Gastrocnemius medialis (tissue), 4 donors: ENCODE data around the gene OGA. TPM values are rescaled to one million over a fixed set of nuclear protein-coding genes. Genes with fewer than 3 reads are reported as not detected.
A peak's percentile ranks its signal among the peaks of the same experiment; 100 is the strongest.

Experiments used
- ATAC-seq, 2 donors: fragments of 150-250 bp; one replicate each; pipeline ENCODE4 v1.9.1; 2016
- DNase-seq, 2 donors: peaks; one replicate each; pipeline ENCODE4 v3.0.0-alpha.2; 2019
- H3K27ac ChIP-seq, 4 donors: fragments of 200-600 bp; sonication (generic); 1 replicate in 1 of 4; 2 replicates in 3 of 4; pipeline ENCODE4 v1.5.1; 2016 to 2018; ENCODE audit warnings: mild to moderate bottlenecking in 2 of 4, moderate library complexity in 1 of 4
- H3K27me3 ChIP-seq, 3 donors: fragments of 200-600 bp; sonication (generic) in 2 of 3; 1 replicate in 1 of 3; 2 replicates in 2 of 3; pipeline versions ENCODE4 v1.5.1 to v1.6.0; 2016 to 2019; ENCODE audit warnings: mild to moderate bottlenecking in 1 of 3, moderate library complexity in 1 of 3
- H3K36me3 ChIP-seq, 2 donors: fragments of 200-600 bp; sonication (generic) in 1 of 2; one replicate each; pipeline ENCODE4 v1.5.1; 2017 to 2018
- H3K4me1 ChIP-seq, 2 donors: fragments of 200-600 bp; sonication (generic) in 1 of 2; one replicate each; pipeline ENCODE4 v1.5.1; 2016 to 2017; ENCODE audit warnings: mild to moderate bottlenecking in 2 of 2
- H3K4me3 ChIP-seq, 4 donors: fragments of 200-600 bp; sonication (generic) in 3 of 4; 1 replicate in 1 of 4; 2 replicates in 3 of 4; pipeline ENCODE4 v1.5.1; 2016 to 2019; ENCODE audit warnings: mild to moderate bottlenecking in 2 of 4
- H3K9me3 ChIP-seq, 3 donors: fragments of 200-600 bp; sonication (generic) in 2 of 3; 1 replicate in 1 of 3; 2 replicates in 2 of 3; pipeline ENCODE4 v1.5.1; 2016 to 2019
- POLR2A ChIP-seq, 2 donors: fragments of 450-650 bp; IDR thresholded peaks; one replicate each; pipeline ENCODE4 v1.6.1; 2017; ENCODE audit warnings: antibody characterized with exemption in 2 of 2, mild to moderate bottlenecking in 2 of 2, moderate library complexity in 2 of 2
- in situ Hi-C, 4 donors: fragments of 200-750 bp; cut with MboI; loops; one replicate each; pipeline versions ENCODE4 v1.15.0 to v1.8.0; 2017; ENCODE audit warnings: low sequenced_read_pairs in 4 of 4
- intact Hi-C: fragments of 100-400 bp; cut with DNase I; formaldehyde crosslinking; loops from one replicate; pipeline ENCODE4 v1.15.1; 2023; ENCODE audit warnings: low total_unique reads
- total RNA-seq, 4 donors: library from RNA; depleted of rRNA; stranded (reverse); fragments of >200 nt; gene quantifications; one replicate each; pipeline versions ENCODE4 v1.1.0 to v1.2.3, GENCODE V29; 2016
- TF ChIP-seq, protein P1 (sequence below), 5 experiments: fragments of 450-650 bp in 3 of 5; fragments of 200-600 bp in 2 of 5; sonication (generic) in 2 of 5; IDR thresholded peaks in 4 of 5; conservative IDR thresholded peaks in 1 of 5; 1 replicate in 4 of 5; 2 replicates in 1 of 5; pipeline ENCODE4 v1.5.1; 2016 to 2019; ENCODE audit warnings: antibody characterized with exemption in 5 of 5, mild to moderate bottlenecking in 3 of 5, moderate library complexity in 3 of 5

The OGA gene
- total RNA-seq, 4 donors from 2014 or later = 25.8 to 85.5 (median 48.3) TPM

- Histone ChIP-seq H3K27ac (no peak overlapping the region), H3K27me3 (no peaks in the 10 kb centered on the region), H3K36me3 (peaks cover 0 to 14% of the 10 kb centered on the region in 2 donors), H3K9me3 (no peaks in the 10 kb centered on the region), H3K4me3 (no peak overlapping the region), H3K4me1 (peaks cover 6 to 7% of the 10 kb centered on the region in 2 donors)
- no peak for ATAC-seq
- in situ Hi-C loops = loop anchor here in 2 of 4 donors (5.0 to 10.0 kb wide), 2 partner anchors 163 to 226 kb away; no protein-coding TSS in a partner anchor
- no peak for DNase-seq
- TF ChIP-seq POLR2A (IDR thresholded peaks at IDR 0.05) = no peak
- TF ChIP-seq, protein P1, sequence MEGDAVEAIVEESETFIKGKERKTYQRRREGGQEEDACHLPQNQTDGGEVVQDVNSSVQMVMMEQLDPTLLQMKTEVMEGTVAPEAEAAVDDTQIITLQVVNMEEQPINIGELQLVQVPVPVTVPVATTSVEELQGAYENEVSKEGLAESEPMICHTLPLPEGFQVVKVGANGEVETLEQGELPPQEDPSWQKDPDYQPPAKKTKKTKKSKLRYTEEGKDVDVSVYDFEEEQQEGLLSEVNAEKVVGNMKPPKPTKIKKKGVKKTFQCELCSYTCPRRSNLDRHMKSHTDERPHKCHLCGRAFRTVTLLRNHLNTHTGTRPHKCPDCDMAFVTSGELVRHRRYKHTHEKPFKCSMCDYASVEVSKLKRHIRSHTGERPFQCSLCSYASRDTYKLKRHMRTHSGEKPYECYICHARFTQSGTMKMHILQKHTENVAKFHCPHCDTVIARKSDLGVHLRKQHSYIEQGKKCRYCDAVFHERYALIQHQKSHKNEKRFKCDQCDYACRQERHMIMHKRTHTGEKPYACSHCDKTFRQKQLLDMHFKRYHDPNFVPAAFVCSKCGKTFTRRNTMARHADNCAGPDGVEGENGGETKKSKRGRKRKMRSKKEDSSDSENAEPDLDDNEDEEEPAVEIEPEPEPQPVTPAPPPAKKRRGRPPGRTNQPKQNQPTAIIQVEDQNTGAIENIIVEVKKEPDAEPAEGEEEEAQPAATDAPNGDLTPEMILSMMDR (IDR thresholded peaks at IDR 0.05 in 4 of 5, conservative IDR thresholded peaks at IDR 0.05 in 1 of 5) = no peak
- intact Hi-C loops = no loop called here
Observed at GRCh38 chr10:101848894-101849351, 30.7 kb upstream of the OGA start.

GRCh38 chr10:101848408-101848807, 30.2 kb upstream of the OGA start:
- H3K4me1 ChIP-seq = peaks cover 7 to 10% of the 10 kb centered on the region in 2 donors
- H3K27me3 ChIP-seq = no peaks in the 10 kb centered on the region
- ATAC-seq (no peak), DNase-seq (no peak)
- no peak for TF ChIP-seq POLR2A (IDR thresholded peaks at IDR 0.05)
- TF ChIP-seq, protein P1 (IDR thresholded peaks at IDR 0.05 in 4 of 5, conservative IDR thresholded peaks at IDR 0.05 in 1 of 5) = no peak
- in situ Hi-C loops (loop anchor here in 2 of 4 donors (5.0 to 10.0 kb wide), 2 partner anchors 164 to 226 kb away; no protein-coding TSS in a partner anchor), intact Hi-C loops (no loop called here)
- H3K9me3 ChIP-seq = no peaks in the 10 kb centered on the region
- no peak overlapping the region for H3K27ac ChIP-seq
- no peak overlapping the region for H3K4me3 ChIP-seq
- peaks cover 0 to 14% of the 10 kb centered on the region in 2 donors for H3K36me3 ChIP-seq

- Histone ChIP-seq H3K9me3 (no peaks in the 10 kb centered on the region), H3K36me3 (peaks cover 0 to 14% of the 10 kb centered on the region in 2 donors), H3K27ac (no peak overlapping the region), H3K27me3 (no peaks in the 10 kb centered on the region), H3K4me3 (no peak overlapping the region), H3K4me1 (peaks cover 12 to 14% of the 10 kb centered on the region in 2 donors)
- no peak for ATAC-seq
- TF ChIP-seq, protein P1 (IDR thresholded peaks at IDR 0.05 in 4 of 5, conservative IDR thresholded peaks at IDR 0.05 in 1 of 5) = no peak
- no peak for TF ChIP-seq POLR2A (IDR thresholded peaks at IDR 0.05)
- intact Hi-C loops = no loop called here
- in situ Hi-C loops = loop anchor here in 2 of 4 donors (5.0 to 10.0 kb wide), 2 partner anchors 166 to 229 kb away; no protein-coding TSS in a partner anchor
- DNase-seq = no peak
Observed at GRCh38 chr10:101845893-101846292, 27.6 kb upstream of the OGA start.

DNA sequence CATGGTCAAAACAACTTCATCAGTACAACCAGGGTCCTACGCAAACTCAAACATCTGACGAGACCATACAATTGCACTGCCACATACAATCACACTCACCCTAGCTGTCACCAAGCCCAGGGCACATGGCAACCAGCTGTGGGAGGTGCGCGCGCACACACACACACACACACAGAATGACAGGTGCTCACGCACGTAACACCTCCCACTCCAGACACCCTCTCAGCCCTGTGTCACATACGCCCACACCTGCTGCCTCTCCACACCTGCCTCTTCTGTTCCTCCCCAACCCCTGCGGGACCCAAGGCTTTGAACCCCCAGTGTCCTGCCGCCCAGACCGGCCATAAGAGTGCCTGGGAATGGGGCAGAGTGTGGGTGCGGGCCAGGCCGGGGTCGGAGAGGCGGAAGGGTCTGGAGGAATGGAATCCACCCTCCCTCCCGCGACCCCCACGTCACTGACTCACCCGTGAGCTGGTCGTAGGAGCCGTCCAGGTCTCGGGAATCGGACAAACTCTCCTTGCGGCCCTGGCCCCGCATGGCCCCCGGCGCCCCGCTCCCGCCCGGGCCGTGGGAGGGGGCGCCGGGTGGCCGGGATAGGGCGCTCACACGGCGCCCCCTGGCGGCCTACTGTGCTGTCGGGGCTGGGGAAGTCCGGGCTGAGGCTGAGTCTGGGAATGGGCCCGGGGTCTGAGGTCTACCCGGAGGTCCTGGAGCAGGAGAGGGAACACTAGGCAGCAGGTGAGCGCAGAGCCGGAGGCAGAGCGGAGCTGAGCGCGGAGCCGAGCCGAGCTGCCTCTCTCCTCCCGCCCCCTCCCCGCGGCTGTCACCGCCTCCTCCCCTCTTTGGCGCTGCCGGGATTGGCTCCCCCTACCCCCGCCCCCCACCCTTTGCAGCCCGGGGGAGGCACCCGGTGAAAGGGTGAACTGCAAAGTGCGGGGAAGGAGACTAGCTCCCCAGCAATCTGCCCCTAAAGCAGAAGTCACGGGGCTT, 25.1 kb upstream of the OGA start, which contains the start of gene KCNIP2:
TSS of gene KCNIP2 (minus strand) at position 769 of the 990 bp plus-strand sequence. CDS start at position 537, 232 bp downstream.
- Histone ChIP-seq H3K9me3 (no peaks in the 10 kb centered on the region), H3K36me3 (peaks cover 0 to 14% of the 10 kb centered on the region in 2 donors), H3K4me3 (peak within 1 kb of the TSS in 1 of 4 donors; percentile 13), H3K4me1 (peaks cover 21 to 39% of the 10 kb centered on the region in 2 donors), H3K27ac (no peak within 1 kb of the TSS), H3K27me3 (no peaks in the 10 kb centered on the region)
- no peak for TF ChIP-seq POLR2A (IDR thresholded peaks at IDR 0.05)
- TF ChIP-seq, protein P1 (IDR thresholded peaks at IDR 0.05 in 4 of 5, conservative IDR thresholded peaks at IDR 0.05 in 1 of 5) = peak; percentile 22 to 50 (median 30)
- in situ Hi-C loops = loop anchor here in 1 of 4 donors (10.0 kb wide), 1 partner anchor 231 kb away; no protein-coding TSS in a partner anchor
- intact Hi-C loops = no loop called here
- DNase-seq = no peak
- no peak for ATAC-seq
